Duodenal mucosa (tissue), 2 donors: Measurements from ENCODE around the gene ADARB2.
"Not testable (repeated sequence)": the region's sequence is repeated elsewhere in the genome, so short reads cannot be mapped to it uniquely, and the experiment has no call there.

Experiments used
- H3K27ac ChIP-seq: one replicate; pipeline ENCODE4 v1.7.0; 2013; ENCODE audit warnings: low read depth, low read length
- H3K27me3 ChIP-seq, 2 donors: one replicate each; pipeline ENCODE4 v1.7.0; 2013; ENCODE audit warnings: low read length in 2 of 2, control low read depth in 1 of 2; ENCODE audit not compliant: insufficient read depth in 2 of 2, control insufficient read depth in 1 of 2
- H3K36me3 ChIP-seq, 2 donors: one replicate each; pipeline ENCODE4 v1.7.0; 2013; ENCODE audit warnings: low read length in 2 of 2, control low read depth in 1 of 2; ENCODE audit not compliant: insufficient read depth in 2 of 2, control insufficient read depth in 1 of 2
- H3K4me1 ChIP-seq, 2 donors: one replicate each; pipeline ENCODE4 v1.7.0; 2013; ENCODE audit warnings: low read length in 2 of 2, control low read depth in 1 of 2; ENCODE audit not compliant: insufficient read depth in 2 of 2, control insufficient read depth in 1 of 2
- H3K4me3 ChIP-seq, 2 donors: one replicate each; pipeline ENCODE4 v1.7.0; 2013; ENCODE audit warnings: low read length in 2 of 2, low read depth in 1 of 2
- H3K9ac ChIP-seq, 2 donors: one replicate each; pipeline ENCODE4 v1.7.0; 2013; ENCODE audit warnings: low read length in 2 of 2, low read depth in 1 of 2
- H3K9me3 ChIP-seq, 2 donors: one replicate each; pipeline ENCODE4 v1.7.0; 2013; ENCODE audit warnings: low read length in 2 of 2, control low read depth in 1 of 2; ENCODE audit not compliant: control insufficient read depth in 1 of 2

Gene ADARB2

GRCh38 chr10:1422275-1422674 lies 315.1 kb downstream of the ADARB2 start:
- no peaks in the 10 kb centered on the region for H3K9me3 ChIP-seq
- no peaks in the 10 kb centered on the region for H3K36me3 ChIP-seq
- H3K4me3 ChIP-seq: no peak overlapping the region
- peaks cover 3 to 5% of the 10 kb centered on the region in 2 donors for H3K27me3 ChIP-seq
- no peak overlapping the region for H3K9ac ChIP-seq
- peaks cover 3 to 7% of the 10 kb centered on the region in 2 donors for H3K4me1 ChIP-seq
- no peak overlapping the region for H3K27ac ChIP-seq

GRCh38 chr10:1420661-1421362 lies 316.5 kb downstream of the ADARB2 start:
- H3K4me1 ChIP-seq: peaks cover 3 to 7% of the 10 kb centered on the region in 2 donors
- peaks cover 3 to 5% of the 10 kb centered on the region in 2 donors for H3K27me3 ChIP-seq
- no peak overlapping the region for H3K27ac ChIP-seq
- H3K36me3 ChIP-seq: no peaks in the 10 kb centered on the region
- no peak overlapping the region for H3K9ac ChIP-seq
- H3K9me3 ChIP-seq: no peaks in the 10 kb centered on the region
- peak overlapping the region; percentile 46 to 65 for H3K4me3 ChIP-seq

- Histone ChIP-seq H3K27ac (no peak overlapping the region), H3K36me3 (no peaks in the 10 kb centered on the region), H3K4me3 (no peak overlapping the region), H3K27me3 (peaks cover 3 to 5% of the 10 kb centered on the region in 2 donors), H3K4me1 (peaks cover 3 to 7% of the 10 kb centered on the region in 2 donors), H3K9ac (no peak overlapping the region), H3K9me3 (no peaks in the 10 kb centered on the region)
Measured at GRCh38 chr10:1419796-1420610, 317.3 kb downstream of the ADARB2 start.

- Histone ChIP-seq H3K36me3 (no peaks in the 10 kb centered on the region), H3K27me3 (peaks cover 3 to 5% of the 10 kb centered on the region in 2 donors), H3K9ac (no peak overlapping the region), H3K27ac (no peak overlapping the region), H3K4me1 (peaks cover 3 to 7% of the 10 kb centered on the region in 2 donors), H3K4me3 (no peak overlapping the region), H3K9me3 (no peaks in the 10 kb centered on the region)
Measured at GRCh38 chr10:1418031-1418550, 319.2 kb downstream of the ADARB2 start.

- H3K4me1 ChIP-seq: peaks cover 3 to 7% of the 10 kb centered on the region in 2 donors
- no peak overlapping the region for H3K4me3 ChIP-seq
- peaks cover 3 to 5% of the 10 kb centered on the region in 2 donors for H3K27me3 ChIP-seq
- no peak overlapping the region for H3K27ac ChIP-seq
- no peaks in the 10 kb centered on the region for H3K9me3 ChIP-seq
- H3K9ac ChIP-seq: no peak overlapping the region
- no peaks in the 10 kb centered on the region for H3K36me3 ChIP-seq
Measured at GRCh38 chr10:1417574-1417973, 319.8 kb downstream of the ADARB2 start.

GRCh38 chr10:1416456-1417037 lies 320.8 kb downstream of the ADARB2 start:
- Histone ChIP-seq H3K4me1 (peaks cover 3 to 7% of the 10 kb centered on the region in 2 donors), H3K4me3 (no peak overlapping the region), H3K9me3 (no peaks in the 10 kb centered on the region), H3K36me3 (no peaks in the 10 kb centered on the region), H3K9ac (no peak overlapping the region), H3K27ac (no peak overlapping the region), H3K27me3 (peaks cover 3 to 5% of the 10 kb centered on the region in 2 donors)

GRCh38 chr10:1414893-1415292 lies 322.4 kb downstream of the ADARB2 start:
- Histone ChIP-seq H3K27ac (no peak overlapping the region), H3K27me3 (peaks cover 0 to 3% of the 10 kb centered on the region in 2 donors), H3K4me1 (no peaks in the 10 kb centered on the region), H3K4me3 (no peak overlapping the region), H3K36me3 (no peaks in the 10 kb centered on the region), H3K9me3 (no peaks in the 10 kb centered on the region), H3K9ac (no peak overlapping the region)

- not testable (repeated sequence) for H3K27ac ChIP-seq, H3K9ac ChIP-seq, H3K9me3 ChIP-seq, H3K27me3 ChIP-seq, H3K4me1 ChIP-seq, H3K36me3 ChIP-seq, H3K4me3 ChIP-seq
Measured at GRCh38 chr10:1414346-1414745, 323.0 kb downstream of the ADARB2 start.

GRCh38 chr10:1413823-1414222 lies 323.5 kb downstream of the ADARB2 start:
- Histone ChIP-seq H3K27ac (no peak overlapping the region), H3K27me3 (peaks cover 0 to 3% of the 10 kb centered on the region in 2 donors), H3K9me3 (no peaks in the 10 kb centered on the region), H3K4me3 (no peak overlapping the region), H3K4me1 (no peaks in the 10 kb centered on the region), H3K9ac (no peak overlapping the region), H3K36me3 (no peaks in the 10 kb centered on the region)

- H3K4me3 ChIP-seq: no peak overlapping the region
- H3K9ac ChIP-seq: no peak overlapping the region
- H3K9me3 ChIP-seq: no peaks in the 10 kb centered on the region
- peaks cover 0 to 2% of the 10 kb centered on the region in 2 donors for H3K27me3 ChIP-seq
- H3K27ac ChIP-seq: no peak overlapping the region
- H3K36me3 ChIP-seq: no peaks in the 10 kb centered on the region
- H3K4me1 ChIP-seq: no peaks in the 10 kb centered on the region
Measured at GRCh38 chr10:1413256-1413655, 324.1 kb downstream of the ADARB2 start.
